HG02840 (cell line): Measurements from ENCODE around the gene MAGEA3.
"Not testable (repeated sequence)": the region's sequence is repeated elsewhere in the genome, so short reads cannot be mapped to it uniquely, and the experiment has no call there.

Source experiments
- ATAC-seq: cut with Tn5 transposase; IDR thresholded peaks from one replicate; pipeline ENCODE4 v1.9.1; 2021; ENCODE audit warnings: mild to moderate bottlenecking, moderate library complexity, moderate number of reproducible peaks; ENCODE audit not compliant: unreplicated experiment, low FRiP score

MAGEA3 gene, protein sequence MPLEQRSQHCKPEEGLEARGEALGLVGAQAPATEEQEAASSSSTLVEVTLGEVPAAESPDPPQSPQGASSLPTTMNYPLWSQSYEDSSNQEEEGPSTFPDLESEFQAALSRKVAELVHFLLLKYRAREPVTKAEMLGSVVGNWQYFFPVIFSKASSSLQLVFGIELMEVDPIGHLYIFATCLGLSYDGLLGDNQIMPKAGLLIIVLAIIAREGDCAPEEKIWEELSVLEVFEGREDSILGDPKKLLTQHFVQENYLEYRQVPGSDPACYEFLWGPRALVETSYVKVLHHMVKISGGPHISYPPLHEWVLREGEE

DNA sequence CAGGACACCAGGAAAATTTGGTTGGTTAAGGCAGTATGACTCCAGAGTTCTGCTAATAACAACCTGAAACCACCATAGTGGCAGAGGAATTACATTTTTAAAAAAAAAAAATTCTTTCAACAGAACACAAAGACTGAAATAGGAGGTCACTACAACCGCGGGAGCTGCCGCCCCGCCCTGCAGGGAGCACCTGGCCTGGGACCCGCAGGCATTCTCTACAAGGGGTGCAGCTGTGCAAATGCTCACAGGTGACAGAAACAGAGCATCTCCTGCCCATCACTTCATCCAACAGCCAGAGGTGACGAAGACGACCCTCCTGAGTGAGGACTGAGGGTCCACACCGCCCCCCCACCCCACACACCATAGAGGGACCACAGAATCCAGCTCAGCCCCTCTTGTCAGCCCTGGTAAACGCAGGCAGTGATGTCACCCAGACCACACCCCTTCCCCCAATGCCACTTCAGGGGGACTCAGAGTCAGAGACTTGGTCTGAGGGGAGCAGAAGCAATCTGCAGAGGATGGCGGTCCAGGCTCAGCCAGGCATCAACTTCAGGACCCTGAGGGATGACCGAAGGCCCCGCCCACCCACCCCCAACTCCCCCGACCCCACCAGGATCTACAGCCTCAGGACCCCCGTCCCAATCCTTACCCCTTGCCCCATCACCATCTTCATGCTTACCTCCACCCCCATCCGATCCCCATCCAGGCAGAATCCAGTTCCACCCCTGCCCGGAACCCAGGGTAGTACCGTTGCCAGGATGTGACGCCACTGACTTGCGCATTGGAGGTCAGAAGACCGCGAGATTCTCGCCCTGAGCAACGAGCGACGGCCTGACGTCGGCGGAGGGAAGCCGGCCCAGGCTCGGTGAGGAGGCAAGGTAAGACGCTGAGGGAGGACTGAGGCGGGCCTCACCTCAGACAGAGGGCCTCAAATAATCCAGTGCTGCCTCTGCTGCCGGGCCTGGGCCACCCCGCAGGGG, at the start of gene MAGEA3:
Gene MAGEA3, plus strand, starts transcription at position 843 of the 980 bp plus-strand sequence. CDS start 2,039 bp downstream, outside the sequence.
- not testable (repeated sequence) for ATAC-seq

GRCh38 chrX:152652060-152652459, 46.5 kb upstream of the MAGEA3 start:
- ATAC-seq: no peak

DNA sequence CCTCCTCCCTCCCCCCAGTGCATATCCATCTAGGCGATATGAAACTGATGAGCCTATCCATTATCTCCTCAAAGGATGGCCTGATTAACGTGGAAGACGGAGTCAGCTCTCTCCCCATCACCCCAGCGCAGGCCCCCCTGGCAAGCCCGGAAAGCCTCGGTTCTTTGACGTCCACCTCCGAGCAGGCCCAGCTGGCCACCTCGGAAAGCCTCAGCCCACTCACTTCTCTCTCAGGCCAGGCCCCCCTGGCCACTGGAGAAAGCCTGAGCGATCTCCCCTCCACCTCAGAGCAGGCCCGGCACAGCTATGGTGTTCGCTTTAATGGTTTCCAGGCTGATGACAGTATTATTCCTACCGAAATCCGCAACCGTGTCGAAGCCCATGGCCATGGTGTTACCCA, 46.1 kb upstream of the MAGEA3 start:
- no peak for ATAC-seq

- ATAC-seq: no peak
Measured at GRCh38 chrX:152656087-152656486, 42.5 kb upstream of the MAGEA3 start.

DNA sequence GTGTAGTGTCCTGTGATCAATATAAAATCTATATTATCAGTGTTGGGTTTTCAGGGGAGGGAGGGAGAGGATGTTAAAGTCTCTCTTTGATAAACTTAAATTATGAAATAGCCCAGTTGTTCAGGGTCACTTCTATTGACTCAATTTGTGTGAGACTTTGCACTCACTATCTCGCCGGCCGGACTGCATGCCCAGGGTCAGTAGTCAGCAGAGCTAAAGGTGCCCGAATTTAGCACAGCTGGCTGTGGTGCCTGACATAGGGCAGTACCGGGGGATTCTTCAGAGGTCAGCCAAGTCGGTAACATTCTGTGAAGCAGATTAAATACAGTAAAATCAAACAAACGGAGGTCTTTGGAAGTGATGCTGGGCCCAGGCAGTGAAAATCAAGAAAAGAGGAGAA, 41.7 kb upstream of the MAGEA3 start:
- no peak for ATAC-seq

GRCh38 chrX:152658302-152658701, 40.3 kb upstream of the MAGEA3 start:
- no peak for ATAC-seq

DNA sequence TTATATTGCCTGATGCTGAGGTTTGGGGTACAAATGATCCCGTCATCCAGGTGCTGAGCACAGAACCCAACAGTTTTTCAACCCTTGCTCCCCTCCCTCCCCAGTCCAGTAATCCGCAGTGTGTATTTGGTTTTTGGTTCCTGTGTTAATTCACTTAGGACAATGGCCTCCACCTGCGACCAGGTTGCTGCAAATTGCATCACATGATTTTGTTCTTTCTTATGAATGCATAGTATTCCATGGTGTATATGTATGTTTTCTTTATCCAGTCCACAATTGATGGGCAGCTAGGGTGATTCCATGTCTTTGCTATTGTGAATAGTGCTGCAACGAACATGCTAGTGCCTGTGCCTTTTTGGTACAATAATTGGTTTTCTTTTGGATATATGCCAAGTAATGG, 35.5 kb upstream of the MAGEA3 start:
- no peak for ATAC-seq

GRCh38 chrX:152674135-152674534, 24.5 kb upstream of the MAGEA3 start:
- ATAC-seq: no peak

DNA sequence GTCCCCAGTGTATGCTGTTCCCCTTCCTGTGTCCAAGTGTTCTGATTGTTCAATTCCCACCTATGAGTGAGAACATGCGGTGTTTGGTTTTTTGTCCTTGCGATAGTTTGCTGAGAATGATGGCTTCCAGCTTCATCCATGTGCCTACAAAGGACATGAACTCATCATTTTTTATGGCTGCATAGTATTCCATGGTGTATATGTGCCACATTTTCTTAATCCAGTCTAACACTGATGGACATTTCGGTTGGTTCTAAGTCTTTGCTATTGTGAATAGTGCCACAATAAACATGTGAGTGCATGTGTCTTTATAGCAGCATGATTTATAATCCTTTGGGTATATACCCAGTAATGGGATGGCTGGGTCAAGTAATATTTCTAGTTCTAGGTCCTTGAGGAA, 23.9 kb upstream of the MAGEA3 start:
- ATAC-seq: not testable (repeated sequence)

DNA sequence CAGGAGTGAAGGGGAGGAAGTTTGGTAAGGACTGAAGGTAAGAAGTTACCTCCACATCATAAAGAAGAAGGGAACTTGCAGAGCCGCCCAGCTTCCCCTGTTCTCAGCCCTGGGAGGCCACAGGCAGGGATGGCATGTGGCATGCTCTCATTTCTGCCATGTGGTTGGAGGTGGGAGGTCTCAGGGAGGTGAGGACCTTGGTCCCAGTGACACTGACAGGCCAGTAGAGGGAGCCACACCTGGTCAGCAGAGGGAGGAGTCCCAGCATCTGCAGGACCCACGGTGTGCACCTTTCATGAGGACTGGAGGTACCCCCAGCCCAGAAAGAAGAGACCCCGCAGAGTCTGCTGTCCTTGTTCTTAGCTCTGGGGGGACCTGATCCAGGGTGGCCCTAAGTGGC, 17.6 kb upstream of the MAGEA3 start:
- not testable (repeated sequence) for ATAC-seq

GRCh38 chrX:152700390-152700789, 1.8 kb downstream of the MAGEA3 start:
- ATAC-seq: not testable (repeated sequence)

DNA sequence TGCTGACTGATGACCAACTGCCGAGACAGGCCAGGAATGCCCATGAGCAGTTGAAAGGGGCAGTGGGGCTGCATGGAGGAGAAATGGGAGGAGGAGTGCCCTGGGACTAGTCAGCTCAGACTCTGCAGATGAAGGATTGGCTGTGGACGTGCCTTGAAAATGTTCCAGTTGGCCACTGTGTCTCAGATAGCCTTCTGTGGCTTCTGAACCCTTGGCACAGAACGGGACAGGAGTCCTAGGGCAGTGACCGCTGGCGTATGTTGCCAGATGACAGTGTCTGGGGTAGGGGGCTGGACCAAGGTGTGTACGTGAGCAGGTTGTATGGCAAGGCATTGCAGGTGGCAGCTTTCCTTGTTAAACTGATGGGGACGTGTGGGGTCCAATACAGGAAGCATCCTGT, 7.9 kb downstream of the MAGEA3 start:
- not testable (repeated sequence) for ATAC-seq

DNA sequence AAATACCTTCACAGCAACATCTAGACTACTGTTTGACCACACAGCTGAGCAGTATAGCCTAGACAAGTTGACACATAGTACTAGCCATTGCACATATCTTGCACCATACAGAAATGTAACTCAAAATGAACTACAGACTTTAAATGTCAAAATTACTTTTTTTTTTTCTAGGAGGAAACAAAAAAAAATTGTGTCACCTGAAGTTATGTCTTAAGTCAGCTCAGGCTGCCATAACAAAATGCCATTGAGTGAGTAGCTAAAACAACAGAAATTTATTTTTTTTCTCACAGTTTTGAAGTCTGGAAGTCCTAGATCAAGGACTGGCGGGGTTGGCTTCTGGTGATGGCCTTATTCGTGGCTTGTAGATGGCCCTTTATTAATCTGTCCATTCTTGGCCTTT, 10.6 kb downstream of the MAGEA3 start, which contains the start of gene CSAG2:
Gene CSAG2, minus strand, starts transcription at position 101 of the 400 bp plus-strand sequence. CDS start 161 bp downstream, outside the sequence.
- ATAC-seq: not testable (repeated sequence)

GRCh38 chrX:152713195-152713594, 14.6 kb downstream of the MAGEA3 start:
- ATAC-seq: not testable (repeated sequence)

- ATAC-seq: not testable (repeated sequence)
Measured at GRCh38 chrX:152713815-152714787, 15.5 kb downstream of the MAGEA3 start, which contains the start of gene MAGEA2B. MAGEA2B (plus strand) TSS chrX:152714628; CDS start chrX:152717107, 2,479 bp downstream.

- no peak for ATAC-seq
Measured at GRCh38 chrX:152725409-152725808, 26.8 kb downstream of the MAGEA3 start.

DNA sequence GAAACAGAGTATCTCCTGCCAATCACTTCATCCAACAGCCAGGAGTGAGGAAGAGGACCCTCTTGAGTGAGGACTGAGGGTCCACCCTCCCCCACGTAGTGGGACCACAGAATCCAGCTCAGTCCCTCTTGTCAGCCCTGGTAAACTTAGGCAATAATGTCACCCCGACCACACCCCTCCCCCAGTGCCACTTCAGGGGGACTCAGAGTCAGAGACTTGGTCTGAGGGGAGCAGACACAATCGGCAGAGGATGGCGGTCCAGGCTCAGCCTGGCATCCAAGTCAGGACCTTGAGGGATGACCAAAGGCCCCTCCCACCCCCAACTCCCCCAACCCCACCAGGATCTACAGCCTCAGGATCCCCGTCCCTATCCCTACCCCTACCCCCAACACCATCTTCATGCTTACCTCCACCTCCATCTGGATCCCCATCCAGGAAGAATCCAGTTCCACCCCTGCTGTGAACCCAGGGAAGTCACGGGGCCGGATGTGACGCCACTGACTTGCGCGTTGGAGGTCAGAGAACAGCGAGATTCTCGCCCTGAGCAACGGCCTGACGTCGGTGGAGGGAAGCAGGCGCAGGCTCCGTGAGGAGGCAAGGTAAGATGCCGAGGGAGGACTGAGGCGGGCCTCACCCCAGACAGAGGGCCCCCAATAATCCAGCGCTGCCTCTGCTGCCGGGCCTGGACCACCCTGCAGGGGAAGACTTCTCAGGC, 34.8 kb downstream of the MAGEA3 start, which contains the start of the genes CSAG1 and MAGEA12:
Gene CSAG1, minus strand, starts transcription at position 461 of the 715 bp plus-strand sequence. CDS start 1,261 bp downstream, outside the sequence.
Gene MAGEA12, plus strand, starts transcription at position 497 of the 715 bp plus-strand sequence. CDS start 2,405 bp downstream, outside the sequence.
- no peak for ATAC-seq

DNA sequence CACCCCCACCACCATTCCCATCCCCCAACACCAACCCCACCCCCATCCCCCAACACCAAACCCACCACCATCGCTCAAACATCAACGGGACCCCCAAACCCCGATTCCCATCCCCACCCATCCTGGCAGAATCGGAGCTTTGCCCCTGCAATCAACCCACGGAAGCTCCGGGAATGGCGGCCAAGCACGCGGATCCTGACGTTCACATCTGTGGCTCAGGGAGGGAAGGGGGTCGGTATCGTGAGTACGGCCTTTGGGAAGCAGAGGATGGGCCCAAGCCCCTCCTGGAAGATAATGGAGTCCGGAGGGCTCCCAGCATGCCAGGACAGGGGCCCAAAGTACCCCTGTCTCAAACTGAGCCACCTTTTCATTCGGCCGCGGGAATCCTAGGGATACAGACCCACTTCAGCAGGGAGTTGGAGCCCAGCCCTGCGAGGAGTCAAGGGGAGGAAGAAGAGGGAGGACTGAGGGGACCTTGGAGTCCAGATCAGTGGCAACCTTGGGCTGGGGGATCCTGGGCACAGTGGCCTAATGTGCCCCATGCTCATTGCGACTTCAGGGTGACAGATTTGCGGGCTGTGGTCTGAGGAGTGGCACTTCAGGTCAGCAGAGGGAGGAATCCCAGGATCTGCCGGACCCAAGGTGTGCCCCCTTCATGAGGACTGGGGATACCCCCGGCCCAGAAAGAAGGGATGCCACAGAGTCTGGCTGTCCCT, 35.7 kb downstream of the MAGEA3 start:
- ATAC-seq: not testable (repeated sequence)
